Ramos (cell line): ENCODE results near the gene ECE1.

ENCODE experiments used
- in situ Hi-C: fragments of 300-500 bp; cut with MboI; formaldehyde crosslinking; loops from one replicate; pipeline ENCODE4 v1.14.3; 2022; ENCODE audit warnings: low sequenced_read_pairs; ENCODE audit not compliant: unreplicated experiment

The ECE1 gene

GRCh38 chr1:21168444-21168843 is 121.8 kb downstream of the ECE1 start:
- in situ Hi-C loops, result no loop called here
